Glutamatergic neuron (in vitro differentiated cells): ENCODE data around the gene MLH1. TPM values are rescaled to one million over a fixed set of nuclear protein-coding genes. Genes with fewer than 3 reads are reported as not detected.

Experiments
- DNase-seq: peaks from one replicate; pipeline ENCODE4 v3.0.0; 2022
- H3K27ac Mint-ChIP-seq: one replicate; pipeline ENCODE4 v1.8.0; 2020; ENCODE audit warnings: mild to moderate bottlenecking, mixed read lengths, inconsistent platforms; ENCODE audit not compliant: unreplicated experiment
- H3K27me3 Mint-ChIP-seq: one replicate; pipeline ENCODE4 v1.8.0; 2020; ENCODE audit warnings: mild to moderate bottlenecking, moderate library complexity, mixed read lengths, inconsistent platforms; ENCODE audit not compliant: unreplicated experiment
- H3K36me3 Mint-ChIP-seq: one replicate; pipeline ENCODE4 v1.8.0; 2020; ENCODE audit warnings: mild to moderate bottlenecking, mixed read lengths, inconsistent platforms; ENCODE audit not compliant: unreplicated experiment
- H3K4me1 Mint-ChIP-seq: one replicate; pipeline ENCODE4 v1.8.0; 2020; ENCODE audit warnings: mild to moderate bottlenecking, low read depth, mixed read lengths, inconsistent platforms; ENCODE audit not compliant: unreplicated experiment
- H3K4me3 Mint-ChIP-seq: one replicate; pipeline ENCODE4 v1.8.0; 2020; ENCODE audit warnings: mild to moderate bottlenecking, mixed read lengths, inconsistent platforms; ENCODE audit not compliant: unreplicated experiment
- H3K9me3 Mint-ChIP-seq: one replicate; pipeline ENCODE4 v1.8.0; 2020; ENCODE audit warnings: mild to moderate bottlenecking, moderate library complexity, mixed read lengths, inconsistent platforms; ENCODE audit not compliant: unreplicated experiment
- total RNA-seq: library from RNA; stranded (reverse); fragmentation: NEBNext Ultra II Directional; extraction: Animal tissue kit (Norgen Biotek cat#: 25700); gene quantifications from one replicate; pipeline ENCODE4 v1.2.1, GENCODE V29; 2021; ENCODE audit not compliant: unreplicated experiment
- TF ChIP-seq, protein P1 (sequence below): fragments of 200-600 bp; sonication (generic); IDR thresholded peaks from one replicate; pipeline ENCODE4 v1.5.0; 2021; ENCODE audit not compliant: partially characterized antibody, unreplicated experiment

MLH1 gene
- total RNA-seq, 1 donor from 2014 or later: 30.4 TPM

DNA sequence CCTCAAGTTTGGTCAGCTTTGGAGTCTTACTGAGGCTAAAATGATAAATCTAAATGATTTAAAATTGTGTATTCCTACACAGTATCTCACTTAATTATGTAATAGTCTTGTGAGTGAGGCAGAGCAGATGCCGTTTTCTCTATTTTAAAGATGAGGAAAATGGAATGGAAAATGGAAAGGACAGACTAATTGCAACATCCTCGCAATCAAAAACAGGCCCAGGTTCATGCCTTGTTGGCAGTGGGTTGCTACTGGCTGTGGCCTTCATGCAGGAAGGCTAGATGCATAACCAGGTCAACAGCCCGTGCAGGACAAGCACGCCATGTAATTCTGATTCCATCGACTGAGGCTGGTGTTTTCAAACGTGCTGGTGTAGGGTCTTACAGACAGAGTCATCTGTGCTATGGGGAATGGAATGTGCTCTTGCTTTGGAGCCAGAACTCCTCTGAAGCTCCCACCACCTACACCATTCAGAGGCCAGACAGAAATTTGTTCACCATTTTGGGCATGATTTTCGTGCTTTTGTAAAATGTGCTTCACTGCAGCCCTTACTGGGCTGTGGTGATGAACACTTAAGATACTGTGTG lies 37.9 kb downstream of the MLH1 start:
- Mint-ChIP-seq H3K27me3 (no peaks in the 10 kb centered on the region), H3K9me3 (no peaks in the 10 kb centered on the region), H3K4me1 (no peaks in the 10 kb centered on the region), H3K36me3 (peaks cover 16% of the 10 kb centered on the region), H3K27ac (no peak overlapping the region), H3K4me3 (no peak overlapping the region)
- TF ChIP-seq, protein P1, sequence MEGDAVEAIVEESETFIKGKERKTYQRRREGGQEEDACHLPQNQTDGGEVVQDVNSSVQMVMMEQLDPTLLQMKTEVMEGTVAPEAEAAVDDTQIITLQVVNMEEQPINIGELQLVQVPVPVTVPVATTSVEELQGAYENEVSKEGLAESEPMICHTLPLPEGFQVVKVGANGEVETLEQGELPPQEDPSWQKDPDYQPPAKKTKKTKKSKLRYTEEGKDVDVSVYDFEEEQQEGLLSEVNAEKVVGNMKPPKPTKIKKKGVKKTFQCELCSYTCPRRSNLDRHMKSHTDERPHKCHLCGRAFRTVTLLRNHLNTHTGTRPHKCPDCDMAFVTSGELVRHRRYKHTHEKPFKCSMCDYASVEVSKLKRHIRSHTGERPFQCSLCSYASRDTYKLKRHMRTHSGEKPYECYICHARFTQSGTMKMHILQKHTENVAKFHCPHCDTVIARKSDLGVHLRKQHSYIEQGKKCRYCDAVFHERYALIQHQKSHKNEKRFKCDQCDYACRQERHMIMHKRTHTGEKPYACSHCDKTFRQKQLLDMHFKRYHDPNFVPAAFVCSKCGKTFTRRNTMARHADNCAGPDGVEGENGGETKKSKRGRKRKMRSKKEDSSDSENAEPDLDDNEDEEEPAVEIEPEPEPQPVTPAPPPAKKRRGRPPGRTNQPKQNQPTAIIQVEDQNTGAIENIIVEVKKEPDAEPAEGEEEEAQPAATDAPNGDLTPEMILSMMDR: no peak
- DNase-seq: no peak

DNA sequence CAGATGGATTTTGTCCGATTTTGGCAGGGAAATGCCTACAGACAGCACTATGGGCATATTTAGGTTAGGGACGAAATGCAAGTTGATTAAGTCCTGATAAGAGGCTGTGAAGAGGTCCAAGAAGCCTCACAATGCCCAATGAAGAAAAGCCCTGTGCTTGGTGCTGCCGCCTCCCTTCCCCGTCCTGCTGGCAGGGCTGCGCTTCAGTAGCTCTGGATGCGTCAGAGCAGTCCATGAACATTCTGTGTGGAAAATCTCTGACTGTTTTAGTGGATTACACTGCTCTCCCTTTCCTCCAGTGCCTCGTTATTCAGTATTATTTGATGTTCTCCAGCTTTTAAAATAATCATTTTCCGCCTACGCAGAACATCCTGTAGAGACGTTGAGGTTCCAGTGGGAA lies 39.6 kb downstream of the MLH1 start:
- Mint-ChIP-seq H3K4me3 (no peak overlapping the region), H3K9me3 (no peaks in the 10 kb centered on the region), H3K4me1 (no peaks in the 10 kb centered on the region), H3K27ac (no peak overlapping the region), H3K27me3 (no peaks in the 10 kb centered on the region), H3K36me3 (peaks cover 28% of the 10 kb centered on the region)
- TF ChIP-seq, protein P1: no peak
- no peak for DNase-seq

DNA sequence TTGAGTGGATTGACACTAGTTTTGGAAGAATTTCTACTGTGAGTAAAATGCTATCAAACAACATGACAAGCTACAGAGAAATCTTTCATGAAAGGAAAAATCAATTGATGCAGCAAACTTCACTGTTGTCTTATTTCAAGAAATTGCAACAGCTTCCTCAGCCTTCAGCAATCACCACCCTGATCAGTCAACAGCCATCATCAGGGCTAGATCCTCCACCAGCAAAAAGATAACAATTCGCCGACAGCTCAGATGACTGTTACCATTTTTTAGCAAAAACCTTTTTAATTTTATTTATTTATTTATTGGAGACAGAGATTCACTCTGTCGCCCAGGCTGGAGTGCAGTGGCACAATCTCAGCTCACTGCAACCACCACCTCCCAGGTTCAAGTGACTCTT lies 44.0 kb downstream of the MLH1 start:
- Mint-ChIP-seq H3K27me3 (no peaks in the 10 kb centered on the region), H3K4me3 (no peak overlapping the region), H3K36me3 (peaks cover 28% of the 10 kb centered on the region), H3K9me3 (no peaks in the 10 kb centered on the region), H3K27ac (no peak overlapping the region), H3K4me1 (no peaks in the 10 kb centered on the region)
- TF ChIP-seq, protein P1: no peak
- no peak for DNase-seq

DNA sequence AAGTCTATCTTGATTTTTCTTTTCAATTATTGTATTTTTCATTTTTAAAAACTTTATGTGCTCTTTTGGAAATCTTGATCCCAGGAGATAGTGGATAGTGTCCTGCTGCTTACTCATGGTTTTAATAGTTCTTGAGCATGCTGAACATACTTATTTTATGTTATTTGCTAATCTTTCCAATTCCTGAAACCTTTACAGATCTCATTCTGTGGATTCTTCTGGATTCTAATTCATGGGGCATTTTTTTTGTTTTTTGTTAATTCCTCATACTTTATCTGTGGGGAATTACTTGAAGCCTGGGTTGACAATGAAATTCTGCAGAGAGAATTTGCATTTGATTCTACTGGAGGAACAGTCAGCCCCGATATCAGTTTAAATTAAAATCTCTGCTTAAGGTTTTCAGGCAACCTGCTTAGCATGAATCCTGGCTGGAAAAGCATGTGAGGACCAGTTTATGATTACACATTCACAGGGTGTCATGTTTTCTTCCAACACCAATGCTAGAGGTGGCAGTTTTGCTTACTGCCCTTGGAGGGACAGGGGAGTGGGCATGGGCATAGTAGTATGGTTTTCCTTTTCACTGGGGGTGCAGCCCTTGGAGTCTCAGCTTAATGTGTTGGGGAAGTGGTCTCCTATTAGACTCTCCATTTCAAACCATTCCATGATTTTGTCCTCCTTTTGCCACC lies 46.0 kb downstream of the MLH1 start:
- TF ChIP-seq, protein P1: no peak
- Mint-ChIP-seq H3K36me3 (peaks cover 28% of the 10 kb centered on the region), H3K4me3 (no peak overlapping the region), H3K27ac (no peak overlapping the region), H3K27me3 (no peaks in the 10 kb centered on the region), H3K4me1 (no peaks in the 10 kb centered on the region), H3K9me3 (no peaks in the 10 kb centered on the region)
- no peak for DNase-seq

DNA sequence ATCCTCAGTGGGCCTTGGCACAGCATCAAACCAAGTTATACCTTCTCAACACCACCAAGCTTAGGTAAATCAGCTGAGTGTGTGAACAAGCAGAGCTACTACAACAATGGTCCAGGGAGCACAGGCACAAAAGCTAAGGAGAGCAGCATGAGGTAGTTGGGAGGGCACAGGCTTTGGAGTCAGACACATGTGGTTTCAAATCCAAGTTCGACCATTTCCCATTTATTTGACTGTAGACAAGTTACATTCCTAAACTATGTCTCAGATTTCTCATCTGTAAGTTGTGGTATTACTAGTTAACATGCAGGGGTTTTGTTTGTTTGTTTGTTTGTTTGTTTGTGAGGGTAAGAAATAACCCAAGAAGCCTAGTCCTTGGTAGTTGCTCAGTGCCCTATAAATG lies 46.9 kb downstream of the MLH1 start:
- Mint-ChIP-seq H3K9me3 (no peaks in the 10 kb centered on the region), H3K27me3 (no peaks in the 10 kb centered on the region), H3K36me3 (peaks cover 21% of the 10 kb centered on the region), H3K4me1 (no peaks in the 10 kb centered on the region), H3K27ac (no peak overlapping the region), H3K4me3 (no peak overlapping the region)
- TF ChIP-seq, protein P1: no peak
- no peak for DNase-seq
